Measurements from ENCODE around the gene BCR.

- no peak for TF ChIP-seq SP2 (IDR thresholded peaks at IDR 0.05; ENCODE audit: low read length)
- no peak for TF ChIP-seq CTCF (IDR thresholded peaks at IDR 0.05; ENCODE audit: control extremely low read depth in 1 of 3, insufficient read depth in 1 of 3, low read depth in 1 of 3, low read length in 3 of 3)
- TF ChIP-seq RAD21 (IDR thresholded peaks at IDR 0.05 in 1 of 2, conservative IDR thresholded peaks at IDR 0.05 in 1 of 2; ENCODE audit: low read depth in 2 of 2, low read length in 2 of 2): no peak
- no peak for TF ChIP-seq TAF7 (optimal IDR thresholded peaks at IDR 0.05; ENCODE audit: borderline replicate concordance, low read depth, low read length)
- TF ChIP-seq NRF1 (IDR thresholded peaks at IDR 0.05; ENCODE audit: low read depth, low read length): no peak
- no peak for TF ChIP-seq POLR2AphosphoS5 (IDR thresholded peaks at IDR 0.05; ENCODE audit: low read depth, low read length)
- no peak for TF ChIP-seq POLR2A (IDR thresholded peaks at IDR 0.05; ENCODE audit: control extremely low read depth in 1 of 2, low read depth in 2 of 2, low read length in 2 of 2)
- TF ChIP-seq EZH2 (IDR thresholded peaks at IDR 0.05; ENCODE audit: low read depth, low read length, severe bottlenecking): no peak
- no peak for TF ChIP-seq TEAD4 (IDR thresholded peaks at IDR 0.05; ENCODE audit: low read depth, low read length)
- TF ChIP-seq RFX5 (IDR thresholded peaks at IDR 0.05; ENCODE audit: borderline replicate concordance, low read depth, low read length): no peak
- no peak for TF ChIP-seq SP1 (IDR thresholded peaks at IDR 0.05; ENCODE audit: low read depth, low read length)
- no peak for TF ChIP-seq EP300 (IDR thresholded peaks at IDR 0.05; ENCODE audit: borderline replicate concordance in 1 of 2, low read depth in 2 of 2, low read length in 2 of 2)
- TF ChIP-seq CHD1 (IDR thresholded peaks at IDR 0.05; ENCODE audit: low read depth, low read length): no peak
Measured at GRCh38 chr22:23149743-23150238, 30.5 kb upstream of the BCR start.

Data from H1 (cell line).